WTC11 (cell line): Measurements from ENCODE around the gene CEACAM16. TPM values are rescaled to one million over a fixed set of nuclear protein-coding genes. Genes with fewer than 3 reads are reported as not detected.
"Not testable (repeated sequence)": the region's sequence is repeated elsewhere in the genome, so short reads cannot be mapped to it uniquely, and the experiment has no call there.

Source experiments
- ATAC-seq: fragments of 200-7000 bp; cut with Tn5 transposase; 2 replicates; pipeline ENCODE4 v1.10.0; 2021; ENCODE audit warnings: mild to moderate bottlenecking, moderate library complexity
- CTCF ChIA-PET: fragments of 300-600 bp; sonication (Branson Sonifier 250); formaldehyde crosslinking; loops from one replicate; lab custom pipeline; 2021; ENCODE audit warnings: antibody characterized with exemption; lab: Charles Lee
- POLR2A ChIA-PET: fragments of 350-600 bp; sonication (Branson Sonifier 250); formaldehyde crosslinking; loops from one replicate; lab custom pipeline; 2021; ENCODE audit warnings: antibody characterized with exemption; lab: Charles Lee
- DNase-seq: peaks from one replicate; pipeline ENCODE4 v3.0.0; 2021; ENCODE audit warnings: low spot score
- H3K27ac Mint-ChIP-seq: 2 replicates; pipeline ENCODE4 v1.8.0; 2021; ENCODE audit warnings: mixed read lengths
- H3K27me3 Mint-ChIP-seq: 2 replicates; pipeline ENCODE4 v1.8.0; 2021; ENCODE audit warnings: low read depth, mild to moderate bottlenecking, moderate library complexity, mixed read lengths
- H3K36me3 Mint-ChIP-seq: 2 replicates; pipeline ENCODE4 v1.8.0; 2021; ENCODE audit warnings: mixed read lengths
- H3K4me1 Mint-ChIP-seq: 2 replicates; pipeline ENCODE4 v1.8.0; 2022; ENCODE audit warnings: mixed read lengths
- H3K4me3 Mint-ChIP-seq: 2 replicates; pipeline ENCODE4 v1.8.0; 2021; ENCODE audit warnings: mild to moderate bottlenecking, moderate library complexity, mixed read lengths
- H3K9me3 Mint-ChIP-seq: 2 replicates; pipeline ENCODE4 v1.8.0; 2021; ENCODE audit warnings: mixed read lengths
- ATF1 ChIP-seq: sonication (generic); formaldehyde crosslinking; IDR thresholded peaks from 2 replicates; pipeline ENCODE4 v1.8.1; 2023; ENCODE audit warnings: mild to moderate bottlenecking, moderate library complexity, missing genetic modification reagents
- ETV6 ChIP-seq: sonication (generic); formaldehyde crosslinking; IDR thresholded peaks from 2 replicates; pipeline ENCODE4 v1.8.1; 2022; ENCODE audit warnings: mild to moderate bottlenecking, missing genetic modification reagents
- GABPB1 ChIP-seq: sonication (generic); formaldehyde crosslinking; IDR thresholded peaks from 2 replicates; pipeline ENCODE4 v1.8.1; 2023; ENCODE audit warnings: mild to moderate bottlenecking, missing genetic modification reagents
- GTF2I ChIP-seq: fragments of 250-450 bp; sonication (Bioruptor Pico); conservative IDR thresholded peaks from 2 replicates; pipeline ENCODE4 v1.4.0; 2021; ENCODE audit warnings: mild to moderate bottlenecking
- HMGA2 ChIP-seq: fragments of 250-450 bp; sonication (Bioruptor Pico); IDR thresholded peaks from 2 replicates; pipeline ENCODE4 v1.4.0; 2021; ENCODE audit warnings: mild to moderate bottlenecking, moderate library complexity
- MXD4 ChIP-seq: fragments of 250-450 bp; sonication (Bioruptor Pico); IDR thresholded peaks from 2 replicates; pipeline ENCODE4 v1.8.0; 2021; ENCODE audit warnings: mild to moderate bottlenecking, moderate library complexity, borderline replicate concordance
- PRRX2 ChIP-seq: fragments of 250-450 bp; sonication (Bioruptor Pico); IDR thresholded peaks from 2 replicates; pipeline ENCODE4 v1.8.0; 2021; ENCODE audit warnings: mild to moderate bottlenecking
- RELA ChIP-seq: sonication (generic); formaldehyde crosslinking; IDR thresholded peaks from 2 replicates; pipeline ENCODE4 v1.8.1; 2022; ENCODE audit warnings: missing genetic modification reagents, mild to moderate bottlenecking, borderline replicate concordance
- ZNF121 ChIP-seq: sonication (generic); formaldehyde crosslinking; IDR thresholded peaks from 2 replicates; pipeline ENCODE4 v1.8.0; 2023; ENCODE audit warnings: missing genetic modification reagents
- ZNF219 ChIP-seq: sonication (generic); formaldehyde crosslinking; IDR thresholded peaks from 2 replicates; pipeline ENCODE4 v1.8.0; 2023; ENCODE audit warnings: missing genetic modification reagents, mild to moderate bottlenecking, borderline replicate concordance
- ZNF317 ChIP-seq: sonication (generic); formaldehyde crosslinking; IDR thresholded peaks from 2 replicates; pipeline ENCODE4 v1.8.1; 2023; ENCODE audit warnings: low read depth, mild to moderate bottlenecking, moderate library complexity, missing genetic modification reagents, borderline replicate concordance
- ZNF423 ChIP-seq: fragments of 250-450 bp; sonication (Bioruptor Pico); IDR thresholded peaks from 2 replicates; pipeline ENCODE4 v2.1.2; 2022; ENCODE audit warnings: mild to moderate bottlenecking, moderate library complexity
- total RNA-seq: library from RNA; stranded (reverse); gene quantifications from 3 replicates; pipeline ENCODE4 v1.2.3, GENCODE V29; 2021
- TF ChIP-seq, protein P1 (sequence below): sonication (generic); formaldehyde crosslinking; IDR thresholded peaks from 2 replicates; pipeline ENCODE4 v1.8.1; 2022; ENCODE audit warnings: low read depth, mild to moderate bottlenecking, moderate library complexity, missing genetic modification reagents, borderline replicate concordance
- TF ChIP-seq, protein P2 (sequence below): sonication (generic); formaldehyde crosslinking; IDR thresholded peaks from 2 replicates; pipeline ENCODE4 v1.8.1; 2022; ENCODE audit warnings: low read depth, missing genetic modification reagents, borderline replicate concordance
- TF ChIP-seq, protein P3 (sequence below): fragments of 250-450 bp; sonication (Bioruptor Pico); IDR thresholded peaks from 2 replicates; pipeline ENCODE4 v1.9.0; 2021; ENCODE audit warnings: moderate library complexity, mild to moderate bottlenecking, inconsistent platforms, borderline replicate concordance
- TF ChIP-seq, protein P4 (sequence below): sonication (generic); formaldehyde crosslinking; IDR thresholded peaks from 2 replicates; pipeline ENCODE4 v1.8.1; 2023; ENCODE audit warnings: mild to moderate bottlenecking, missing genetic modification reagents, borderline replicate concordance

The CEACAM16 gene
- total RNA-seq, 1 experiment from 2014 or later: not detected

DNA sequence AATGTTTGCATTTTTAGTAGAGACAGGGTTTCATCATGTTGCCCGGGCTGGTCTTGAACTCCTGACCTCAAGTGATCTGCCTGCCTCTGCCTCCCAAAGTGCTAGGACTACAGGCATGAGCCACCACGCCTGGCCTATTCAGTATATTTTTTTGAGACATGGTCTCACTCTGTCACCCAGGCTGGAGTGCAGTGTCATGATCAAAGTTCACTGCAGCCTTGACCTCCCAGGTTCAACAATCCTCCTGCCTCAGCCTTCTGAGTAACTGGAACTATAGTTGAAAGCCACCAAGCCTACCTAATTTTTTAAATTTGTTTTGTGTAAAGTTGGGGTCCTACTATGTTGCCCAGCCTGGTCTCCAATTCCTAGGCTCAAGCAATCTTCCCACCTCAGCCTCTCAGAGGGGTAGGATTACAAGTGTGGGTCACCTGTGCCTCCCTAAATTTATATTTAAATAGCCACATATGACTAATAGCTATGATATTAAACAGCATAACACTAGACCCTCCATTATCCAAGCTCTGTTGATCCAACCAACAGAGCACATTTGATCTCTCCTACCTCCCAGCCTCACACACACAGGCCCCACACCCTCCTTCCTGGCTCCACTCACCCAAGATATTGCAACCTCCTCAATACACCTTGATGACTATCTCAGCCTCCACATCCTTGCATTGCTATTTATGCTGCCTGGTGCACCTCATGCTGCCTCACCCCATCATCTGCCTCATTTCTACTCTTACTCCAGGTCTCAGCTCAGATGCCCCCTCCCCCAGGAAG is 29.8 kb upstream of the CEACAM16 start:
- no peak for ATAC-seq
- TF ChIP-seq, protein P1, sequence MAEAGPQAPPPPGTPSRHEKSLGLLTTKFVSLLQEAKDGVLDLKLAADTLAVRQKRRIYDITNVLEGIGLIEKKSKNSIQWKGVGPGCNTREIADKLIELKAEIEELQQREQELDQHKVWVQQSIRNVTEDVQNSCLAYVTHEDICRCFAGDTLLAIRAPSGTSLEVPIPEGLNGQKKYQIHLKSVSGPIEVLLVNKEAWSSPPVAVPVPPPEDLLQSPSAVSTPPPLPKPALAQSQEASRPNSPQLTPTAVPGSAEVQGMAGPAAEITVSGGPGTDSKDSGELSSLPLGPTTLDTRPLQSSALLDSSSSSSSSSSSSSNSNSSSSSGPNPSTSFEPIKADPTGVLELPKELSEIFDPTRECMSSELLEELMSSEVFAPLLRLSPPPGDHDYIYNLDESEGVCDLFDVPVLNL (CRISPR knock-in tag): no peak
- 0 out of 2 replicates have a peak, but pooled peaks have one; percentile 26 for TF ChIP-seq GABPB1
- Mint-ChIP-seq H3K36me3 (no peaks in the 10 kb centered on the region), H3K4me3 (no peak overlapping the region), H3K27ac (no peak overlapping the region; the same call in 1 of the 2 replicates), H3K4me1 (peaks cover 13% of the 10 kb centered on the region), H3K9me3 (peaks cover 7% of the 10 kb centered on the region), H3K27me3 (peaks cover 15% of the 10 kb centered on the region)
- ChIA-PET POLR2A (no interaction called here), CTCF (interaction anchor here (0.7 to 1.6 kb wide), 3 partner anchors 86 to 457 kb away, joined by 3 to 5 read pairs (median 3); partner anchors contain the start of gene ZNF227)
- no peak for DNase-seq

DNA sequence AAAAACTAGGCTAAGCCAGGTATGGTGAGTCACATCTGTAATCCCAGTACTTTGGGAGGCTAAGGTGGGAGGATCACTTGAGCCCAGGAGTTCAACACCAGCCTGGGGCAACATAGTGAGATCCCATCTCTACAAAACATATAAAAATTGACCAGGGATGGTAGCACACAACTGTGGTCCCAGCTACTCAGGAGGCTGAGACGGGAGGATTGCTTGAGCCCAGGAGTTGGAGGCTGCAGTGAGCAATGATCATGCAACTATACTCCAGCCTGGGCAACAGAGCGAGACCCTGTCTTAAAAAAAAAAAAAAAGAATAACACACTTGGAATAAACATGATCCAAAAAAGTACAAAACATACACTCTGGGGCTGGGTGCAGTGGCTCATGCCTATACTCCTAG is 28.9 kb upstream of the CEACAM16 start:
- H3K9me3 Mint-ChIP-seq, POLR2A ChIA-PET, H3K27ac Mint-ChIP-seq, H3K4me3 Mint-ChIP-seq, ATAC-seq, H3K36me3 Mint-ChIP-seq, DNase-seq: not testable (repeated sequence)
- CTCF ChIA-PET: interaction anchor here (0.7 to 1.6 kb wide), 2 partner anchors 99 to 458 kb away, joined by 3 to 5 read pairs; partner anchors contain the start of gene ZNF227
- peak; percentile 79 for TF ChIP-seq ZNF121 (CRISPR knock-in tag)
- peaks cover 13% of the 10 kb centered on the region for H3K4me1 Mint-ChIP-seq
- H3K27me3 Mint-ChIP-seq: peaks cover 15% of the 10 kb centered on the region

DNA sequence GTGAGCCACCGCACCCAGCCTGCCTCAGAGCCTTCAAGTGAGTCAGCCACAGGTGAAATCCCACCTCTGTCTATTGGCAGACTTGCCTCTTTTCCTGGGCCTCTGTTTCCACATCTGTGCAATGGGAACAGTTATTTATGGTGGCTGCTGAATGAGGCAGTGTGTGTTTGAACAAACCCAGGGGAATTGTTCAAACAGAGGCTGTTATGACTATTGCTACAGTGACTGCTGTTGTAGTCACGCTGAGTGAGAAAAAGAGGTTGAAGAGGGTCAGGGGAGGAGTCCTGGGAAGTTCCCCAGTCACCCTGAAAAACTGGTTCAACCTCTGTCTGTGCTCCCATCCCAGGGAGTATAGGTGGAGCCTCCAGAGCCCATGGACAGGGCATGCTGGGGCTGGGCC is 27.6 kb upstream of the CEACAM16 start, which contains the start of gene CEACAM19:
Gene CEACAM19 (plus strand): TSS at position 83 of the 400 bp plus-strand sequence. CDS start 450 bp downstream, outside the sequence.
- POLR2A ChIA-PET: interaction anchor here (0.7 kb wide), 1 partner anchor 516 kb away, joined by 6 read pairs; no protein-coding TSS in a partner anchor
- Mint-ChIP-seq H3K36me3 (no peaks in the 10 kb centered on the region), H3K4me1 (peaks cover 8% of the 10 kb centered on the region)
- TF ChIP-seq ZNF317 (CRISPR knock-in tag) (no peak), GABPB1 (no peak), ZNF423 (no peak), ZNF219 (CRISPR knock-in tag) (no peak), PRRX2 (CRISPR knock-in tag) (no peak), ETV6 (CRISPR knock-in tag) (no peak), MXD4 (CRISPR knock-in tag) (no peak), HMGA2 (no peak), RELA (CRISPR knock-in tag) (no peak), GTF2I (CRISPR knock-in tag) (no peak), ATF1 (CRISPR knock-in tag) (no peak)
- TF ChIP-seq, protein P2, sequence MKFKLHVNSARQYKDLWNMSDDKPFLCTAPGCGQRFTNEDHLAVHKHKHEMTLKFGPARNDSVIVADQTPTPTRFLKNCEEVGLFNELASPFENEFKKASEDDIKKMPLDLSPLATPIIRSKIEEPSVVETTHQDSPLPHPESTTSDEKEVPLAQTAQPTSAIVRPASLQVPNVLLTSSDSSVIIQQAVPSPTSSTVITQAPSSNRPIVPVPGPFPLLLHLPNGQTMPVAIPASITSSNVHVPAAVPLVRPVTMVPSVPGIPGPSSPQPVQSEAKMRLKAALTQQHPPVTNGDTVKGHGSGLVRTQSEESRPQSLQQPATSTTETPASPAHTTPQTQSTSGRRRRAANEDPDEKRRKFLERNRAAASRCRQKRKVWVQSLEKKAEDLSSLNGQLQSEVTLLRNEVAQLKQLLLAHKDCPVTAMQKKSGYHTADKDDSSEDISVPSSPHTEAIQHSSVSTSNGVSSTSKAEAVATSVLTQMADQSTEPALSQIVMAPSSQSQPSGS (CRISPR knock-in tag): no peak
- TF ChIP-seq, protein P3, sequence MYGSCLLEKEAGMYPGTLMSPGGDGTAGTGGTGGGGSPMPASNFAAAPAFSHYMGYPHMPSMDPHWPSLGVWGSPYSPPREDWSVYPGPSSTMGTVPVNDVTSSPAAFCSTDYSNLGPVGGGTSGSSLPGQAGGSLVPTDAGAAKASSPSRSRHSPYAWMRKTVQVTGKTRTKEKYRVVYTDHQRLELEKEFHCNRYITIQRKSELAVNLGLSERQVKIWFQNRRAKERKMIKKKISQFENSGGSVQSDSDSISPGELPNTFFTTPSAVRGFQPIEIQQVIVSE (CRISPR knock-in tag): no peak
- TF ChIP-seq, protein P4, sequence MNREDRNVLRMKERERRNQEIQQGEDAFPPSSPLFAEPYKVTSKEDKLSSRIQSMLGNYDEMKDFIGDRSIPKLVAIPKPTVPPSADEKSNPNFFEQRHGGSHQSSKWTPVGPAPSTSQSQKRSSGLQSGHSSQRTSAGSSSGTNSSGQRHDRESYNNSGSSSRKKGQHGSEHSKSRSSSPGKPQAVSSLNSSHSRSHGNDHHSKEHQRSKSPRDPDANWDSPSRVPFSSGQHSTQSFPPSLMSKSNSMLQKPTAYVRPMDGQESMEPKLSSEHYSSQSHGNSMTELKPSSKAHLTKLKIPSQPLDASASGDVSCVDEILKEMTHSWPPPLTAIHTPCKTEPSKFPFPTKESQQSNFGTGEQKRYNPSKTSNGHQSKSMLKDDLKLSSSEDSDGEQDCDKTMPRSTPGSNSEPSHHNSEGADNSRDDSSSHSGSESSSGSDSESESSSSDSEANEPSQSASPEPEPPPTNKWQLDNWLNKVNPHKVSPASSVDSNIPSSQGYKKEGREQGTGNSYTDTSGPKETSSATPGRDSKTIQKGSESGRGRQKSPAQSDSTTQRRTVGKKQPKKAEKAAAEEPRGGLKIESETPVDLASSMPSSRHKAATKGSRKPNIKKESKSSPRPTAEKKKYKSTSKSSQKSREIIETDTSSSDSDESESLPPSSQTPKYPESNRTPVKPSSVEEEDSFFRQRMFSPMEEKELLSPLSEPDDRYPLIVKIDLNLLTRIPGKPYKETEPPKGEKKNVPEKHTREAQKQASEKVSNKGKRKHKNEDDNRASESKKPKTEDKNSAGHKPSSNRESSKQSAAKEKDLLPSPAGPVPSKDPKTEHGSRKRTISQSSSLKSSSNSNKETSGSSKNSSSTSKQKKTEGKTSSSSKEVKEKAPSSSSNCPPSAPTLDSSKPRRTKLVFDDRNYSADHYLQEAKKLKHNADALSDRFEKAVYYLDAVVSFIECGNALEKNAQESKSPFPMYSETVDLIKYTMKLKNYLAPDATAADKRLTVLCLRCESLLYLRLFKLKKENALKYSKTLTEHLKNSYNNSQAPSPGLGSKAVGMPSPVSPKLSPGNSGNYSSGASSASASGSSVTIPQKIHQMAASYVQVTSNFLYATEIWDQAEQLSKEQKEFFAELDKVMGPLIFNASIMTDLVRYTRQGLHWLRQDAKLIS (CRISPR knock-in tag): no peak
- TF ChIP-seq, all 79 proteins: peak for 0
- Mint-ChIP-seq H3K27ac (no peak within 1 kb of the TSS), H3K4me3 (no peak within 1 kb of the TSS), H3K27me3 (peaks cover 21% of the 10 kb centered on the region), H3K9me3 (peaks cover 7% of the 10 kb centered on the region)
- CTCF ChIA-PET: interaction anchor here (1.3 kb wide), 1 partner anchor 15 kb away, joined by 3 read pairs; no protein-coding TSS in a partner anchor
- ATAC-seq (no peak), DNase-seq (no peak)
